HepG2 (cell line): ENCODE measurements around the gene ZNF132. TPM values are rescaled to one million over a fixed set of nuclear protein-coding genes. Genes with fewer than 3 reads are reported as not detected.

Source experiments
- ATAC-seq: fragments of 200-7000 bp; cut with Tn5 transposase; 3 replicates; pipeline ENCODE4 v1.9.1; 2020; ENCODE audit warnings: mild to moderate bottlenecking, moderate library complexity
- BruUV-seq: library from RNA; stranded (reverse); fragments of 400-500 nt; replicated peaks from 2 replicates; lab custom pipeline; 2021; lab: Mats Ljungman, UMichigan
- CTCF ChIA-PET: fragments of 300-600 bp; formaldehyde crosslinking; extraction: SDS; loops from one replicate; lab custom pipeline; 2021; ENCODE audit warnings: low total read pairs, inconsistent platforms, low intra/inter-chr PET ratio; lab: Yijun Ruan, JAX
- POLR2A ChIA-PET: fragments of 350-600 bp; sonication (Branson Sonifier 250); formaldehyde crosslinking; loops from one replicate; lab custom pipeline; 2020; ENCODE audit warnings: antibody characterized with exemption, inconsistent platforms; lab: Yijun Ruan, JAX
- DNase-seq: peaks from one replicate; pipeline ENCODE4 v3.0.0-alpha.2; 2015; ENCODE audit warnings: low spot score
- FAIRE-seq: peaks from 3 replicates; lab custom pipeline; 2011; peaks lifted over from hg19 to GRCh38; lab: Jason Lieb, UNC
- H2AFZ ChIP-seq: one replicate; pipeline ENCODE4 v1.6.1; 2011; ENCODE audit warnings: low read length, inconsistent platforms
- H3K27ac ChIP-seq: fragments of 300-600 bp; 3 replicates; pipeline ENCODE4 v1.8.0; 2011; ENCODE audit warnings: mixed run types, mild to moderate bottlenecking, mixed read lengths, low read length, inconsistent platforms; ENCODE audit not compliant: insufficient read depth; ENCODE audit errors: extremely low read length
- H3K27me3 ChIP-seq, 2 experiments: fragments of 200-600 bp in 1 of 2; 2 replicates in 1 of 2; 3 replicates in 1 of 2; pipeline versions ENCODE4 v1.6.0 to v1.8.0; 2011; ENCODE audit warnings: low read length in 2 of 2, mild to moderate bottlenecking in 2 of 2, moderate library complexity in 2 of 2, inconsistent platforms in 1 of 2; ENCODE audit not compliant: insufficient read depth in 2 of 2, control insufficient read depth in 1 of 2
- H3K36me3 ChIP-seq, 2 experiments: fragments of 200-600 bp in 1 of 2; replicated peaks in 1 of 2; 2 replicates in 1 of 2; 3 replicates in 1 of 2; pipeline versions ENCODE4 v1.5.1 to v1.8.0; 2011; ENCODE audit warnings: low read length in 2 of 2, inconsistent platforms in 1 of 2; ENCODE audit not compliant: insufficient read depth in 2 of 2, control insufficient read depth in 1 of 2
- H3K4me1 ChIP-seq: 2 replicates; pipeline ENCODE4 v1.5.1; 2012; ENCODE audit warnings: low read length, inconsistent platforms; ENCODE audit not compliant: insufficient read depth
- H3K4me2 ChIP-seq: 2 replicates; pipeline ENCODE4 v1.6.0; 2011; ENCODE audit warnings: low read depth, low read length, inconsistent platforms
- H3K4me3 ChIP-seq, 3 experiments: fragments of 200-600 bp in 1 of 3; sonication (generic), shearing (Covaris generic) in 1 of 3; replicated peaks in 1 of 3; 2 replicates each; pipeline ENCODE4 v1.5.1; 2011 to 2016; ENCODE audit warnings: low read length in 3 of 3, inconsistent platforms in 2 of 3, low read depth in 2 of 3, mild to moderate bottlenecking in 2 of 3, control low read depth in 1 of 3, mixed read lengths in 1 of 3; ENCODE audit not compliant: insufficient read depth in 1 of 3
- H3K79me2 ChIP-seq: one replicate; pipeline ENCODE4 v1.6.1; 2011; ENCODE audit warnings: low read length, inconsistent platforms; ENCODE audit not compliant: insufficient read depth
- H3K9ac ChIP-seq: 2 replicates; pipeline ENCODE4 v1.6.0; 2011; ENCODE audit warnings: mild to moderate bottlenecking, low read depth, low read length, inconsistent platforms; ENCODE audit not compliant: insufficient read depth
- H3K9me3 ChIP-seq: 2 replicates; pipeline ENCODE4 v1.5.1; 2012; ENCODE audit warnings: mild to moderate bottlenecking, low read length
- H4K20me1 ChIP-seq: 2 replicates; pipeline ENCODE4 v1.6.0; 2011; ENCODE audit warnings: inconsistent platforms, mild to moderate bottlenecking, low read length, moderate library complexity; ENCODE audit not compliant: insufficient read depth
- FOXO1 ChIP-seq: sonication (generic); formaldehyde crosslinking; IDR thresholded peaks from 2 replicates; pipeline ENCODE4 v1.4.0; 2020; ENCODE audit warnings: missing genetic modification reagents
- IKZF1 ChIP-seq: fragments of 450-650 bp; IDR thresholded peaks from 2 replicates; pipeline ENCODE4 v1.7.1; 2016
- KLF15 ChIP-seq: sonication (generic); formaldehyde crosslinking; IDR thresholded peaks from 2 replicates; pipeline ENCODE4 v1.8.1; 2023; ENCODE audit warnings: borderline replicate concordance, mild to moderate bottlenecking, inconsistent platforms, missing genetic modification reagents, mixed read lengths
- NFE2L1 ChIP-seq: sonication (generic); formaldehyde crosslinking; IDR thresholded peaks from 2 replicates; pipeline ENCODE4 v1.4.0; 2020; ENCODE audit warnings: missing genetic modification reagents, mild to moderate bottlenecking, borderline replicate concordance
- NR2F6 ChIP-seq, 2 experiments: IDR thresholded peaks; 2 replicates each; pipeline ENCODE4 v1.6.1; 2016; ENCODE audit warnings: antibody characterized with exemption in 1 of 2, mild to moderate bottlenecking in 1 of 2
- RBM22 ChIP-seq: fragments of 200-400 bp; formaldehyde crosslinking; optimal IDR thresholded peaks from 2 replicates; pipeline ENCODE3; 2017; ENCODE audit warnings: mild to moderate bottlenecking, low read length, moderate library complexity
- RFX3 ChIP-seq: IDR thresholded peaks from 2 replicates; pipeline ENCODE4 v1.6.1; 2016; ENCODE audit warnings: missing biosample characterization, missing genetic modification reagents
- WIZ ChIP-seq: sonication (generic); formaldehyde crosslinking; IDR thresholded peaks from 2 replicates; pipeline ENCODE4 v1.5.1; 2020; ENCODE audit warnings: mild to moderate bottlenecking, missing genetic modification reagents
- ZBTB26 ChIP-seq: IDR thresholded peaks from 2 replicates; pipeline ENCODE4 v1.6.1; 2016; ENCODE audit warnings: missing compliant biosample characterization, missing genetic modification reagents, borderline replicate concordance
- ZBTB43 ChIP-seq: sonication (generic); formaldehyde crosslinking; conservative IDR thresholded peaks from 2 replicates; pipeline ENCODE4 v1.4.0; 2020; ENCODE audit warnings: missing genetic modification reagents
- ZEB1 ChIP-seq: IDR thresholded peaks from 2 replicates; pipeline ENCODE4 v1.6.1; 2012; ENCODE audit warnings: mild to moderate bottlenecking, low read depth, inconsistent platforms; ENCODE audit not compliant: insufficient replicate concordance
- ZFP1 ChIP-seq: IDR thresholded peaks from 2 replicates; pipeline ENCODE4 v1.6.1; 2016
- ZNF138 ChIP-seq: sonication (generic); formaldehyde crosslinking; IDR thresholded peaks from 2 replicates; pipeline ENCODE4 v1.5.0; 2020; ENCODE audit warnings: mild to moderate bottlenecking, low read depth, missing genetic modification reagents
- ZNF280D ChIP-seq: sonication (generic); formaldehyde crosslinking; IDR thresholded peaks from 2 replicates; pipeline ENCODE4 v1.5.1; 2020; ENCODE audit warnings: mild to moderate bottlenecking, missing genetic modification reagents
- ZNF44 ChIP-seq: sonication (generic); formaldehyde crosslinking; IDR thresholded peaks from 2 replicates; pipeline ENCODE4 v1.5.1; 2020; ENCODE audit warnings: mild to moderate bottlenecking, missing genetic modification reagents
- ZNF547 ChIP-seq: sonication (generic); formaldehyde crosslinking; IDR thresholded peaks from 2 replicates; pipeline ENCODE4 v1.5.1; 2020; ENCODE audit warnings: mild to moderate bottlenecking, missing genetic modification reagents
- ZNF572 ChIP-seq: sonication (generic); formaldehyde crosslinking; IDR thresholded peaks from 2 replicates; pipeline ENCODE4 v1.5.1; 2020; ENCODE audit warnings: mild to moderate bottlenecking, missing genetic modification reagents
- ZNF816 ChIP-seq: sonication (generic); formaldehyde crosslinking; IDR thresholded peaks from 2 replicates; pipeline ENCODE4 v1.8.0; 2022; ENCODE audit warnings: missing genetic modification reagents, mild to moderate bottlenecking, borderline replicate concordance
- WGBS: methylation state at CpG from one replicate; pipeline ENCODE4 v1.1.6; 2017; ENCODE audit warnings: low lambda C conversion rate; 5-methylcytosine and 5-hydroxymethylcytosine counted together
- in situ Hi-C: cut with HindIII; loops from 2 replicates; pipeline ENCODE4 v1.10.0; 2017; ENCODE audit warnings: low pct_unique_long_range_greater_than_20kb; ENCODE audit not compliant: extremely low pct_ligation_motif_present
- intact Hi-C: fragments of 100-400 bp; cut with micrococcal nuclease; formaldehyde crosslinking; loops from one replicate; pipeline ENCODE4 v1.10.0; 2022; ENCODE audit not compliant: unreplicated experiment
- polyA plus RNA-seq, 8 experiments: library from polyadenylated mRNA; depleted of rRNA in 3 of 8; stranded (reverse) in 7 of 8; unstranded in 1 of 8; fragments of >200 nt; fragmentation: Illumina TruSeq in 4 of 8; extraction: Trizol in 4 of 8; gene quantifications; 2 replicates each; pipeline versions ENCODE4 v1.2.1 to v1.2.3, GENCODE V29; 2011 to 2016; ENCODE audit warnings: low read depth in 4 of 8, missing spikeins in 1 of 8, mixed read lengths in 1 of 8; ENCODE audit not compliant: insufficient read depth in 1 of 8
- total RNA-seq, 5 experiments: library from RNA; depleted of rRNA; stranded (reverse); fragments of >200 nt; fragmentation: Illumina TruSeq; extraction: Trizol; gene quantifications; 2 replicates each; pipeline ENCODE4 v1.2.3, GENCODE V29; 2016; ENCODE audit warnings: low read depth in 1 of 5

Gene ZNF132
- total and polyA plus RNA-seq, 2 of the 13 experiments (the other 11 are each of a cell fraction or from before 2014, with no cell fraction given), result not detected

- Histone ChIP-seq H3K27me3 (no peaks in the 10 kb centered on the region; a peak in 1 of 5 replicates), H4K20me1 (no peaks in the 10 kb centered on the region), H3K9ac (peak within 1 kb of the TSS; percentile 89), H2AFZ (peak within 1 kb of the TSS; percentile 46), H3K4me2 (peak within 1 kb of the TSS; percentile 93), H3K4me1 (peaks cover 32% of the 10 kb centered on the region), H3K27ac (peak within 1 kb of the TSS; percentile 85), H3K36me3 (no peaks in the 10 kb centered on the region), H3K4me3 (peak within 1 kb of the TSS; percentile 89 to 98 (median 95)), H3K79me2 (peaks cover 21% of the 10 kb centered on the region), H3K9me3 (no peaks in the 10 kb centered on the region)
- peak; percentile 90 for ATAC-seq
- intact Hi-C loops (loop anchor here (5.0 kb wide), 3 partner anchors 44 to 81 kb away; partner anchors contain the start of genes ZNF324, ZNF324B and ZSCAN22), in situ Hi-C loops (no loop called here)
- CTCF ChIA-PET, result no interaction called here
- peak; percentile 89 for DNase-seq
- WGBS, result no CpG with 5 or more reads among the region's 100 CpGs
- BruUV-seq, result no TSS peak
- POLR2A ChIA-PET, result interaction anchor here (0.5 to 1.2 kb wide), 22 partner anchors 11 to 225 kb away, joined by 3 to 16 read pairs (median 4); partner anchors contain the start of genes RPS5, ZNF274, ZNF324B and ZNF497
- FAIRE-seq, result peak; percentile 68
- TF ChIP-seq ZNF572 (CRISPR knock-in tag) (peak; percentile 79), ZEB1 (no peak), ZNF138 (CRISPR knock-in tag) (no peak; the same call in 1 of the 2 replicates), NFE2L1 (CRISPR knock-in tag) (no peak), WIZ (CRISPR knock-in tag) (peak; percentile 76; the same call in 1 of the 2 replicates), ZNF44 (CRISPR knock-in tag) (peak; percentile 76), ZNF280D (CRISPR knock-in tag) (no peak), ZBTB26 (no peak), RFX3 (CRISPR knock-in tag) (peak; percentile 94), IKZF1 (no peak), ZNF816 (CRISPR knock-in tag) (peak; percentile 82; the same call in 1 of the 2 replicates), ZBTB43 (CRISPR knock-in tag) (no peak), ZFP1 (CRISPR knock-in tag) (no peak; the same call in 1 of the 2 replicates), ZNF547 (CRISPR knock-in tag) (peak; percentile 28; the same call in 1 of the 2 replicates), FOXO1 (CRISPR knock-in tag) (0 out of 2 replicates have a peak, but pooled peaks have one; percentile 4), NR2F6 (IDR thresholded peaks at IDR 0.05) (no peak), NR2F6 (CRISPR knock-in tag; IDR thresholded peaks at IDR 0.05) (no peak), KLF15 (CRISPR knock-in tag) (peak; percentile 36; the same call in 1 of the 2 replicates), RBM22 (peak; percentile 49)
Measured at GRCh38 chr19:58408152-58409009, 31.6 kb downstream of the ZNF132 start, which contains the start of gene ZNF584. TSS of gene ZNF584 (plus strand) at chr19:58408649. CDS start at chr19:58409148, 499 bp downstream.
